WI38 (cell line): ENCODE measurements around the gene TCEA3.

ENCODE experiments used
- H3K4me3 ChIP-seq: 2 replicates; pipeline ENCODE4 v1.5.1; 2011; ENCODE audit warnings: low read depth, mild to moderate bottlenecking, control low read depth, low read length
- TF ChIP-seq, protein P1 (sequence below): IDR thresholded peaks from 2 replicates; pipeline ENCODE4 v1.5.1; 2012; ENCODE audit warnings: low read depth, mild to moderate bottlenecking, control low read depth, low read length

Gene TCEA3

DNA sequence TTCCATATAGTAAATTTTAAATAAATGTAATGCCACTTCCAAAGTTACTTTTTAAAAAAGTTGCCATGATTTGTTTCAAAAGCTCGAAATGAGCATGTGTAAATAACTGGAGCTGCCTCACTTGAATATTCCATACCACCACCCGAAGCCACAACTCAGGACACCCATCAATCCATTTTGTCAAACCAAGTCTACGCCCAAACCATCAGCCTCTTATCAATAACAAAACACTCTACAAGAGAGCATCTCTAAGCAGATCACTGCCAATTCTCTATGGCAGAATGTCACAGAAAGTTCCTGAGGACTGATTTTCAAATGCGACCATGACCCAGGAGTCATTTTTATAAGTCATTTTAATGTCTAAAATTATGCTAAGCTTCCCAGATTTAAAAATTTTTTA lies 84.9 kb downstream of the TCEA3 start:
- TF ChIP-seq, protein P1, sequence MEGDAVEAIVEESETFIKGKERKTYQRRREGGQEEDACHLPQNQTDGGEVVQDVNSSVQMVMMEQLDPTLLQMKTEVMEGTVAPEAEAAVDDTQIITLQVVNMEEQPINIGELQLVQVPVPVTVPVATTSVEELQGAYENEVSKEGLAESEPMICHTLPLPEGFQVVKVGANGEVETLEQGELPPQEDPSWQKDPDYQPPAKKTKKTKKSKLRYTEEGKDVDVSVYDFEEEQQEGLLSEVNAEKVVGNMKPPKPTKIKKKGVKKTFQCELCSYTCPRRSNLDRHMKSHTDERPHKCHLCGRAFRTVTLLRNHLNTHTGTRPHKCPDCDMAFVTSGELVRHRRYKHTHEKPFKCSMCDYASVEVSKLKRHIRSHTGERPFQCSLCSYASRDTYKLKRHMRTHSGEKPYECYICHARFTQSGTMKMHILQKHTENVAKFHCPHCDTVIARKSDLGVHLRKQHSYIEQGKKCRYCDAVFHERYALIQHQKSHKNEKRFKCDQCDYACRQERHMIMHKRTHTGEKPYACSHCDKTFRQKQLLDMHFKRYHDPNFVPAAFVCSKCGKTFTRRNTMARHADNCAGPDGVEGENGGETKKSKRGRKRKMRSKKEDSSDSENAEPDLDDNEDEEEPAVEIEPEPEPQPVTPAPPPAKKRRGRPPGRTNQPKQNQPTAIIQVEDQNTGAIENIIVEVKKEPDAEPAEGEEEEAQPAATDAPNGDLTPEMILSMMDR, result no peak
- H3K4me3 ChIP-seq, result no peak overlapping the region

DNA sequence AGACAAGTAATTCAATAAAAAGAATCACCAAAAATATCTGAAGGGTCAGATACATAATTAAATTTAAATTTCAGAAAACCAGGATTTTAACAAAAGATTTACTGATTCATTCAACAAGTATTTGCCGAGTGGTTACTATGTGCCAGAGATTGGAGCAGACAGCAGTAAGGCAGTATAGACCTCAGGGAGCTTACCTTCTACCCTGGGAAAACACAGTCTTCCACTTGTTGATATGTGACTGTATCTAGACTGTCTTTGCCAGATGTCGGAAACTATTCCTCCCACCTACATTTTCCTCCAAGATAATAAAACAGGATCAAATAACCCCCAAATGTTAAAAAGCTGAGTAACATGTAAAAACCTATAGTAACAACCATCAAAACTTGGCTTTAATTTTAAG lies 86.7 kb downstream of the TCEA3 start:
- H3K4me3 ChIP-seq, result no peak overlapping the region
- TF ChIP-seq, protein P1, result no peak

DNA sequence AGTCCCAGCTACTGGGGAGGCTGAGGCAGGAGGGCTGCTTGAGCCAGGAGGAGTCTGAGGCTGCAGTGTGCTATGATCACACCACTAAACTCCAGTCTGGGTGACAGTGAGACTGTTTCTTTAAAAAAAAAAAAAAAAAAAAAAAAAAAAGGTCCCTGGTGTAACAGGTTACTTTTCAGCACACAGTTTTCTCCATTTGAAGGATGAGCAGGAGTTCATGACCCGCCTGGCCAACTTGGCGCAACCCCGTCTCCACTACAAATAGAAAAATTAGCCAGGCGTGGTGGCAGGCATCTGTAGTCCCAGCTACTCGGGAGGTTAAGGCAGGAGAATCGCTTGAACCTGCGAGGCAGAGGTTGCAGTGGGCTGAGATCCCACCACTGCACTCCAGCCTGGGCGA lies 92.8 kb downstream of the TCEA3 start:
- no peak overlapping the region for H3K4me3 ChIP-seq
- TF ChIP-seq, protein P1, result no peak
